ENCODE measurements around the gene NFYA.

NFYA gene

DNA sequence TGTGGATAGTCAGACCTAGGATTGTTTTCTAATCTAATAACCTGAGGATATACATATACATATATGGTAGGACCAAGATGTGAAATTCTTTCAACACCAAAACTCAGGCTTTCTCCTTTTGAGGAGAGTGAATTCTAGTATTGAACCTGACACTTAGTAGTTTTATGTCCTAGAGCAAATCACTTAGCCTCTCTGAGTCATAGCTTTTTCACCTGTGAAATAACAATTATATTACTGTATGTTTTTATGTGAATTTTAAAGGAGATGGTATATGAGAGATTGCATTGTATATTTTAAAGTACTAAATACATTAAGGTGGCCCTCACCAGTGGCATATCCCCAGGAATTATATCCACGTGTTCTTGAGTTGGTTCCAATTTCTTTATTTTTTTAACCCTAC is 46.7 kb downstream of the NFYA start:
- DNase-seq (ENCODE audit: low spot score): no peak
- ChIA-PET CTCF (no interaction called here), POLR2A (ENCODE audit: low non-redundant PET) (no interaction called here)
- TF ChIP-seq CTCF (conservative IDR thresholded peaks at IDR 0.05; ENCODE audit: low read depth): no peak
- H3K27ac ChIP-seq: no peak overlapping the region

DNA sequence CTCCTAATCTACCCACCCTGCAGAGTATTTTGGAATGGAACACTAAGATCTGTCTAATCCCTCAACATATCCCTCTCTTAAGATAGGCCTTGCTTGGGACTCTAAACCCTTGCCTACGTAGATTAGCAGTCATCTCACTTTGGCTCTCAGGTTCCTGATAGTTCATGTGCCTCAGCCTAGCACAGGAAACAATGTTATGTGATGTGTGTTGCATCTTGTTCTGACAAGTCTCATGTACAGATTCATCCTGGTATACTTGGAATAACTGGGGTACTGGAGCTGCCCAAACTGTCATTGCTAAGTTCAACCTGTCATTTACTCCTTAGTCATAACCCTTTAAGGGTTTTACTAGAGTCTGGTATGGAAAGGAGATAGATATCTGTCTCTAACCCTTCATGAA is 47.3 kb downstream of the NFYA start:
- TF ChIP-seq CTCF (conservative IDR thresholded peaks at IDR 0.05; ENCODE audit: low read depth): no peak
- DNase-seq (ENCODE audit: low spot score): no peak
- ChIA-PET CTCF (interaction anchor here (0.7 kb wide), 1 partner anchor 17 kb away, joined by 4 read pairs; no protein-coding TSS in a partner anchor), POLR2A (ENCODE audit: low non-redundant PET) (no interaction called here)
- no peak overlapping the region for H3K27ac ChIP-seq

GRCh38 chr6:41122373-41122772 is 49.6 kb downstream of the NFYA start:
- DNase-seq (ENCODE audit: low spot score): no peak
- no peak for TF ChIP-seq CTCF (conservative IDR thresholded peaks at IDR 0.05; ENCODE audit: low read depth)
- ChIA-PET POLR2A (ENCODE audit: low non-redundant PET) (no interaction called here), CTCF (no interaction called here)
- H3K27ac ChIP-seq: no peak overlapping the region

GRCh38 chr6:41122918-41123317 is 50.1 kb downstream of the NFYA start:
- DNase-seq (ENCODE audit: low spot score): no peak
- no peak for TF ChIP-seq CTCF (conservative IDR thresholded peaks at IDR 0.05; ENCODE audit: low read depth)
- ChIA-PET CTCF (interaction anchor here (0.6 kb wide), 1 partner anchor 30 kb away, joined by 6 read pairs; no protein-coding TSS in a partner anchor), POLR2A (ENCODE audit: low non-redundant PET) (no interaction called here)
- H3K27ac ChIP-seq: no peak overlapping the region

DNA sequence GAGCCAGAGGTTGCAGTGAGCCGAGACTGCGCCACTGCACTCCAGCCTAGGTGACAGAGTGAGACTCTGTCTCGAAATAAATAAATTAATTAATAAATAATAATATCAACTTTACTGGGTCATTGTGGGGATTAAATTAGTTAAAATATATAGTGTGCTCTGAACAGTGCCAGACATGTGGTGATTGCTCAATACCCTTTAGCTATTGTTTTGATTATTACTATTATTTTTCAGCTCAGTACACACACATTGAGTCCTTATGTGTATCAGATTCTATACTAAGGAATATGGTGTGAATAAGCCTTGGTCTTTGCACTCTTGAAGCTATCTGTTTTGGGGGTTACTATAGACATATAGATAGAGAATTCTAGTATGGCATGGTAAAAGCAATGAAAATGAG is 52.5 kb downstream of the NFYA start:
- H3K27ac ChIP-seq: no peak overlapping the region
- CTCF ChIA-PET: no interaction called here
- no peak for DNase-seq (ENCODE audit: low spot score)
- no peak for TF ChIP-seq CTCF (conservative IDR thresholded peaks at IDR 0.05; ENCODE audit: low read depth)
- POLR2A ChIA-PET (ENCODE audit: low non-redundant PET): no interaction called here

- H3K27ac ChIP-seq: no peak overlapping the region
- ChIA-PET CTCF (interaction anchor here (0.5 to 1.3 kb wide), 4 partner anchors 33 to 773 kb away, joined by 3 to 4 read pairs (median 4); no protein-coding TSS in a partner anchor), POLR2A (ENCODE audit: low non-redundant PET) (no interaction called here)
- DNase-seq (ENCODE audit: low spot score): no peak
- TF ChIP-seq CTCF (conservative IDR thresholded peaks at IDR 0.05; ENCODE audit: low read depth): no peak
Measured at GRCh38 chr6:41132254-41132653, 59.5 kb downstream of the NFYA start.
